GM12878 (cell line): ENCODE data around the gene SCNN1A. TPM values are rescaled to one million over a fixed set of nuclear protein-coding genes. Genes with fewer than 3 reads are reported as not detected.

ENCODE experiments used
- ATAC-seq: fragments of 200-7000 bp; cut with Tn5 transposase; 3 replicates; pipeline ENCODE4 v1.9.1; 2020; ENCODE audit warnings: mild to moderate bottlenecking, moderate library complexity
- BruUV-seq: library from RNA; stranded (reverse); fragments of 400-500 nt; replicated peaks from 2 replicates; lab custom pipeline; 2021; lab: Mats Ljungman, UMichigan
- CTCF ChIA-PET: fragments of 300-600 bp; sonication (Branson Sonifier 250); formaldehyde crosslinking; extraction: SDS; loops from one replicate; lab custom pipeline; 2021; ENCODE audit warnings: inconsistent platforms; lab: Yijun Ruan, JAX
- POLR2A ChIA-PET: fragments of 350-600 bp; formaldehyde crosslinking; extraction: SDS; loops from one replicate; lab custom pipeline; 2021; ENCODE audit warnings: inconsistent platforms; lab: Charles Lee
- RAD21 ChIA-PET: fragments of 300-600 bp; sonication (Branson Sonifier 250); formaldehyde crosslinking; loops from one replicate; lab custom pipeline; 2023; ENCODE audit warnings: antibody characterized with exemption; ENCODE audit not compliant: unreplicated experiment; lab: Charles Lee
- SMC1A ChIA-PET: fragments of 300-600 bp; sonication (Branson Sonifier 250); formaldehyde crosslinking; loops from one replicate; lab custom pipeline; 2023; ENCODE audit not compliant: unreplicated experiment, uncharacterized antibody; lab: Charles Lee
- DNase-seq: peaks from one replicate; pipeline ENCODE4 v3.0.0-alpha.2; 2011; ENCODE audit warnings: low read depth, low spot score
- FAIRE-seq: peaks from 3 replicates; lab custom pipeline; 2011; peaks lifted over from hg19 to GRCh38; lab: Jason Lieb, UNC
- H2AFZ ChIP-seq: 2 replicates; pipeline ENCODE4 v1.6.0; 2011; ENCODE audit warnings: low read depth, low read length, control low read depth; ENCODE audit not compliant: control insufficient read depth
- H3K27ac ChIP-seq: 2 replicates; pipeline ENCODE4 v1.5.1; 2011; ENCODE audit warnings: control low read depth; ENCODE audit not compliant: control insufficient read depth, insufficient read depth
- H3K27me3 ChIP-seq, 2 experiments: replicated peaks in 1 of 2; 2 replicates each; pipeline versions ENCODE4 v1.6.0 to v1.6.1; 2011; ENCODE audit warnings: low read length in 1 of 2; ENCODE audit not compliant: control insufficient read depth in 2 of 2, insufficient read depth in 2 of 2
- H3K36me3 ChIP-seq, 2 experiments: 2 replicates each; pipeline ENCODE4 v1.5.1; 2011; ENCODE audit warnings: low read length in 1 of 2; ENCODE audit not compliant: control insufficient read depth in 2 of 2, insufficient read depth in 2 of 2
- H3K4me1 ChIP-seq: 2 replicates; pipeline ENCODE4 v1.6.1; 2011; ENCODE audit warnings: mild to moderate bottlenecking, low read length, moderate library complexity, mixed read lengths; ENCODE audit not compliant: control insufficient read depth, insufficient read depth
- H3K4me2 ChIP-seq: 2 replicates; pipeline ENCODE4 v1.6.0; 2011; ENCODE audit warnings: control low read depth; ENCODE audit not compliant: control insufficient read depth, insufficient read depth
- H3K4me3 ChIP-seq: fragments of 200-600 bp; sonication (generic); 2 replicates; pipeline ENCODE4 v1.5.1; 2016
- H3K79me2 ChIP-seq: 2 replicates; pipeline ENCODE4 v1.6.0; 2011; ENCODE audit warnings: low read length; ENCODE audit not compliant: control insufficient read depth, insufficient read depth
- H3K9ac ChIP-seq: 2 replicates; pipeline ENCODE4 v1.8.0; 2011; ENCODE audit warnings: low read length, control low read depth, mixed read lengths; ENCODE audit not compliant: control insufficient read depth, insufficient read depth
- H3K9me3 ChIP-seq: replicated peaks from 3 replicates; pipeline ENCODE4 v1.5.1; 2011; ENCODE audit warnings: mild to moderate bottlenecking, low read length; ENCODE audit not compliant: control insufficient read depth, insufficient read depth
- H4K20me1 ChIP-seq: 2 replicates; pipeline ENCODE4 v1.6.0; 2011; ENCODE audit not compliant: control insufficient read depth, insufficient read depth
- ATF7 ChIP-seq: fragments of 450-650 bp; IDR thresholded peaks from 2 replicates; pipeline ENCODE4 v1.6.1; 2016; ENCODE audit warnings: low read depth, mild to moderate bottlenecking
- BACH1 ChIP-seq: fragments of 450-650 bp; IDR thresholded peaks from 2 replicates; pipeline ENCODE4 v1.6.1; 2017; ENCODE audit warnings: mild to moderate bottlenecking, borderline replicate concordance
- EGR1 ChIP-seq, 2 experiments: IDR thresholded peaks; 1 replicate in 1 of 2; 2 replicates in 1 of 2; pipeline ENCODE4 v1.6.1; 2011 to 2012; ENCODE audit warnings: low read depth in 2 of 2, low read length in 2 of 2, borderline replicate concordance in 1 of 2, mild to moderate bottlenecking in 1 of 2, moderate library complexity in 1 of 2
- GATAD2B ChIP-seq: fragments of 450-650 bp; conservative IDR thresholded peaks from 2 replicates; pipeline ENCODE4 v1.6.1; 2017; ENCODE audit warnings: low read depth, mild to moderate bottlenecking, moderate library complexity
- MEF2B ChIP-seq: fragments of 450-650 bp; IDR thresholded peaks from 2 replicates; pipeline ENCODE4 v1.6.1; 2018; ENCODE audit warnings: mild to moderate bottlenecking, moderate library complexity; ENCODE audit not compliant: partially characterized antibody, poor library complexity, severe bottlenecking
- NR2F1 ChIP-seq: fragments of 450-650 bp; conservative IDR thresholded peaks from 2 replicates; pipeline ENCODE4 v1.6.1; 2017; ENCODE audit warnings: mild to moderate bottlenecking
- POU2F2 ChIP-seq: IDR thresholded peaks from 3 replicates; pipeline ENCODE4 v1.6.1; 2011; ENCODE audit warnings: low read depth, mild to moderate bottlenecking, low read length, borderline replicate concordance
- SREBF2 ChIP-seq: IDR thresholded peaks from 2 replicates; pipeline ENCODE4 v1.6.1; 2012; ENCODE audit warnings: mild to moderate bottlenecking, low read length
- ZBED1 ChIP-seq: IDR thresholded peaks from 2 replicates; pipeline ENCODE4 v1.6.1; 2016; ENCODE audit warnings: borderline replicate concordance
- WGBS: methylation state at CpG from one replicate; pipeline ENCODE4 v1.1.6; 2016; ENCODE audit warnings: low lambda C conversion rate; ENCODE audit not compliant: insufficient replicate concordance, insufficient coverage; ENCODE audit errors: missing lambda C conversion rate; 5-methylcytosine and 5-hydroxymethylcytosine counted together
- in situ Hi-C: fragments of 300-500 bp; cut with MboI; formaldehyde crosslinking; loops from 9 replicates; pipeline ENCODE4 v1.14.3; 2018; ENCODE audit warnings: mixed read lengths
- intact Hi-C: fragments of 100-400 bp; cut with micrococcal nuclease; formaldehyde crosslinking; loops from one replicate; pipeline ENCODE4 v1.14.2; 2022; ENCODE audit not compliant: unreplicated experiment
- polyA plus RNA-seq, 11 experiments: library from polyadenylated mRNA; depleted of rRNA in 4 of 11; unstranded in 6 of 11; stranded (reverse) in 5 of 11; fragments of >200 nt; fragmentation: Nextera tagmentation in 4 of 11; fragmentation: Illumina TruSeq in 1 of 11; extraction: Ambion mirVana in 4 of 11; extraction: Trizol in 1 of 11; gene quantifications; 1 replicate in 1 of 11; 2 replicates in 10 of 11; pipeline versions ENCODE4 v1.2.1 to v1.2.3, GENCODE V29; 2011 to 2016; ENCODE audit warnings: inconsistent platforms in 2 of 11, missing spikeins in 2 of 11, low read depth in 1 of 11
- total RNA-seq, 4 experiments: library from RNA; depleted of rRNA in 3 of 4; stranded (reverse); fragments of >200 nt in 3 of 4; fragmentation: Illumina TruSeq in 1 of 4; extraction: Trizol in 1 of 4; gene quantifications; 2 replicates each; pipeline versions ENCODE4 v1.2.1 to v1.2.3, GENCODE V29; 2013 to 2021
- TF ChIP-seq, protein P1 (sequence below): IDR thresholded peaks from 2 replicates; pipeline ENCODE4 v1.6.1; 2011; ENCODE audit warnings: borderline replicate concordance, low read depth, mild to moderate bottlenecking, moderate library complexity, mixed read lengths, low read length; ENCODE audit not compliant: insufficient read depth; ENCODE audit errors: extremely low read length
- TF ChIP-seq, protein P2 (sequence below): IDR thresholded peaks from 2 replicates; pipeline ENCODE4 v1.6.1; 2011; ENCODE audit warnings: low read depth, low read length, improper control_type of control experiment, borderline replicate concordance
- TF ChIP-seq, protein P3 (sequence below): fragments of 450-650 bp; IDR thresholded peaks from 2 replicates; pipeline ENCODE4 v1.6.1; 2016; ENCODE audit warnings: mild to moderate bottlenecking
- TF ChIP-seq, protein P4 (sequence below): IDR thresholded peaks from 2 replicates; pipeline ENCODE4 v1.6.1; 2011; ENCODE audit warnings: mild to moderate bottlenecking, low read depth, low read length, moderate library complexity; ENCODE audit not compliant: insufficient replicate concordance
- TF ChIP-seq, protein P5 (sequence below), 3 experiments: IDR thresholded peaks in 2 of 3; conservative IDR thresholded peaks in 1 of 3; 2 replicates each; pipeline ENCODE4 v1.5.1; 2011; ENCODE audit warnings: low read depth in 3 of 3, low read length in 3 of 3, mild to moderate bottlenecking in 3 of 3, control low read depth in 2 of 3, moderate library complexity in 2 of 3, inconsistent platforms in 1 of 3, mixed read lengths in 1 of 3; ENCODE audit not compliant: control insufficient read depth in 2 of 3, insufficient read depth in 1 of 3; ENCODE audit errors: extremely low read depth in 1 of 3

Gene SCNN1A
- total and polyA plus RNA-seq, 10 of the 15 experiments (the other 5 are each of a cell fraction or from before 2014, with no cell fraction given), result 0.14 to 0.69 TPM; not detected in 8

DNA sequence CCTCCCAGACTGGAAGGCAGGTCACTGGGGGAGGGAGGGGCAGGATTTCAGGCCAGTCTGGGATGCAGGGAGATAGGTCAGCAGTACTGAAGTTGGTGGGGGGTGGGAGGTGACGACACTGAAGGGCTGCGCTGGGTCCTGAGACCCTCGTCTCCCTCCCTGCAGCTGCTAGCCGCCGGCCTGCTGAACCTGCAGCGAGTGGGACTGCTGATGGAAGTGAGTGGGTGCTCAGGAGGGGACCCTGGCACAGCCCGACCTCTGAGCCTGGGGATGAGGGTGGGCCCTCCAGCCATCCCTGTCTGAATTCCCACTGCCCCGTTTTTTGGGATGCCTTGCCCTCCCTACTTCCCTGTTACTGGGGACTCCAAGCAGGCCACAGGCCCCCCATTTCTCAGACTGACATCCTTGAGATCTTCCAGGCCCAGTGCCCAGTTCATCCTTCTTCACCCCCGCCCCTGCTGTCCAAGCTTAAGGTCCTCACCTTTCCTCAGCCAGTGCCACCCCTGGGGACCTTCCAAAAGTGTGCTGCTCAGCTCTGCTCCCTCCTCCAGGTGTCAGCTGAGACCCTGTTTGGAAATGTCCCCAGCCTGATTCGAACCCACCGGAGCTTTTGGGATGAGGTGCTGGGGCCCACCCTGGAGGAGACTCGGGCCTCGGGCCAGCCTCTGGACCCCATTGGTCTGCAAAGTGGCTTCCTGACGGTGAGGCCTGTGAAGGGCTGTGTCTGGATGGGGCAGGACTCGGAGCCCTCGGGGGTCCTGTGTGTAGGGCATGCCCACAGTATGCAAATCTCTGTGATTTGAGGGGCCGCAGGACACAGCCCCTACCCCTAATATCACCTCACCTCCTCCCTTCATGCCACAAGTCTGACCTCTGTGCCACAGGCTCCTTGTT, 59.4 kb downstream of the SCNN1A start (continued):
- TF ChIP-seq, protein P1, sequence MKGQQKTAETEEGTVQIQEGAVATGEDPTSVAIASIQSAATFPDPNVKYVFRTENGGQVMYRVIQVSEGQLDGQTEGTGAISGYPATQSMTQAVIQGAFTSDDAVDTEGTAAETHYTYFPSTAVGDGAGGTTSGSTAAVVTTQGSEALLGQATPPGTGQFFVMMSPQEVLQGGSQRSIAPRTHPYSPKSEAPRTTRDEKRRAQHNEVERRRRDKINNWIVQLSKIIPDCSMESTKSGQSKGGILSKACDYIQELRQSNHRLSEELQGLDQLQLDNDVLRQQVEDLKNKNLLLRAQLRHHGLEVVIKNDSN, result no peak
- no peak for TF ChIP-seq GATAD2B
- TF ChIP-seq BACH1, result no peak
- TF ChIP-seq ZBED1, result no peak
- TF ChIP-seq, all 136 proteins: peak for 0

DNA sequence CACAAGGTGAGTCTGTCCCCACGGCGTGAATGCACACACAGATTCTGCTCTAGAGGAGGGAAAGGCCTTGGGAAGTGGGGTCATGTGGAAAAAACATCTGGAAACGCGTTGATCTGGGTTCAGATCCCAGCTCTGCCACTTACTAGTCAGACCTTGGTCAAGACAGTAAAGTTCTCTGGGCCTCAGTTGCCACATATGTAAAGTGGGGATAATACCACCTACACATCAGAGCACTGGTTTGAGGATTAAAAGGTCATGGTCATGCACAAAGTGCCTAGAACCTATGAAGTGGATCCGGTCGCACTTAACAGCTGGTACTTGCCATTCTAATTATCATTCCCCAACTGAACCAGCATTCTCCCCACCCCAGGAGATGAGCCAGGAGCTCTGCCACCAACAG, 60.2 kb downstream of the SCNN1A start:
- Histone ChIP-seq H3K27ac (no peak overlapping the region), H3K9me3 (no peaks in the 10 kb centered on the region), H3K27me3 (no peaks in the 10 kb centered on the region), H4K20me1 (no peaks in the 10 kb centered on the region), H2AFZ (no peak overlapping the region), H3K4me3 (no peak overlapping the region), H3K36me3 (no peaks in the 10 kb centered on the region), H3K79me2 (no peaks in the 10 kb centered on the region), H3K4me1 (peaks cover 33% of the 10 kb centered on the region), H3K9ac (no peak overlapping the region), H3K4me2 (no peak overlapping the region)
- in situ Hi-C loops, result no loop called here
- WGBS, result 45% methylated on average over 6 of the region's 6 CpGs
- ChIA-PET POLR2A (interaction anchor here (0.8 to 0.9 kb wide), 3 partner anchors 10 to 178 kb away, joined by 3 read pairs; partner anchors contain the start of gene MRPL51), CTCF (interaction anchor here (0.9 to 3.5 kb wide), 3 partner anchors 8 to 17 kb away, joined by 3 to 13 read pairs (median 4); no protein-coding TSS in a partner anchor), SMC1A (interaction anchor here (1.0 to 1.3 kb wide), 2 partner anchors 20 to 29 kb away, joined by 3 read pairs; no protein-coding TSS in a partner anchor), RAD21 (interaction anchor here (1.0 to 1.4 kb wide), 2 partner anchors 20 to 29 kb away, joined by 3 to 4 read pairs; no protein-coding TSS in a partner anchor)
- intact Hi-C loops, result no loop called here
- no peak for FAIRE-seq
- DNase-seq, result no peak
- ATAC-seq, result no peak
- no TSS peak for BruUV-seq
- TF ChIP-seq MEF2B (no peak), EGR1 (IDR thresholded peaks at IDR 0.05; ENCODE audit: borderline replicate concordance in 1 of 2, low read depth in 2 of 2, low read length in 2 of 2) (no peak), ATF7 (no peak), SREBF2 (no peak), POU2F2 (no peak), NR2F1 (no peak)
- TF ChIP-seq, protein P2, sequence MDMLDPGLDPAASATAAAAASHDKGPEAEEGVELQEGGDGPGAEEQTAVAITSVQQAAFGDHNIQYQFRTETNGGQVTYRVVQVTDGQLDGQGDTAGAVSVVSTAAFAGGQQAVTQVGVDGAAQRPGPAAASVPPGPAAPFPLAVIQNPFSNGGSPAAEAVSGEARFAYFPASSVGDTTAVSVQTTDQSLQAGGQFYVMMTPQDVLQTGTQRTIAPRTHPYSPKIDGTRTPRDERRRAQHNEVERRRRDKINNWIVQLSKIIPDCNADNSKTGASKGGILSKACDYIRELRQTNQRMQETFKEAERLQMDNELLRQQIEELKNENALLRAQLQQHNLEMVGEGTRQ, result no peak
- TF ChIP-seq, protein P3, sequence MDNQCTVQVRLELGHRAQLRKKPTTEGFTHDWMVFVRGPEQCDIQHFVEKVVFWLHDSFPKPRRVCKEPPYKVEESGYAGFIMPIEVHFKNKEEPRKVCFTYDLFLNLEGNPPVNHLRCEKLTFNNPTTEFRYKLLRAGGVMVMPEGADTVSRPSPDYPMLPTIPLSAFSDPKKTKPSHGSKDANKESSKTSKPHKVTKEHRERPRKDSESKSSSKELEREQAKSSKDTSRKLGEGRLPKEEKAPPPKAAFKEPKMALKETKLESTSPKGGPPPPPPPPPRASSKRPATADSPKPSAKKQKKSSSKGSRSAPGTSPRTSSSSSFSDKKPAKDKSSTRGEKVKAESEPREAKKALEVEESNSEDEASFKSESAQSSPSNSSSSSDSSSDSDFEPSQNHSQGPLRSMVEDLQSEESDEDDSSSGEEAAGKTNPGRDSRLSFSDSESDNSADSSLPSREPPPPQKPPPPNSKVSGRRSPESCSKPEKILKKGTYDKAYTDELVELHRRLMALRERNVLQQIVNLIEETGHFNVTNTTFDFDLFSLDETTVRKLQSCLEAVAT, result no peak
- TF ChIP-seq, protein P4, sequence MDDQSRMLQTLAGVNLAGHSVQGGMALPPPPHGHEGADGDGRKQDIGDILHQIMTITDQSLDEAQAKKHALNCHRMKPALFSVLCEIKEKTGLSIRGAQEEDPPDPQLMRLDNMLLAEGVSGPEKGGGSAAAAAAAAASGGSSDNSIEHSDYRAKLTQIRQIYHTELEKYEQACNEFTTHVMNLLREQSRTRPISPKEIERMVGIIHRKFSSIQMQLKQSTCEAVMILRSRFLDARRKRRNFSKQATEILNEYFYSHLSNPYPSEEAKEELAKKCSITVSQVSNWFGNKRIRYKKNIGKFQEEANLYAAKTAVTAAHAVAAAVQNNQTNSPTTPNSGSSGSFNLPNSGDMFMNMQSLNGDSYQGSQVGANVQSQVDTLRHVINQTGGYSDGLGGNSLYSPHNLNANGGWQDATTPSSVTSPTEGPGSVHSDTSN, result no peak
- TF ChIP-seq, protein P5, sequence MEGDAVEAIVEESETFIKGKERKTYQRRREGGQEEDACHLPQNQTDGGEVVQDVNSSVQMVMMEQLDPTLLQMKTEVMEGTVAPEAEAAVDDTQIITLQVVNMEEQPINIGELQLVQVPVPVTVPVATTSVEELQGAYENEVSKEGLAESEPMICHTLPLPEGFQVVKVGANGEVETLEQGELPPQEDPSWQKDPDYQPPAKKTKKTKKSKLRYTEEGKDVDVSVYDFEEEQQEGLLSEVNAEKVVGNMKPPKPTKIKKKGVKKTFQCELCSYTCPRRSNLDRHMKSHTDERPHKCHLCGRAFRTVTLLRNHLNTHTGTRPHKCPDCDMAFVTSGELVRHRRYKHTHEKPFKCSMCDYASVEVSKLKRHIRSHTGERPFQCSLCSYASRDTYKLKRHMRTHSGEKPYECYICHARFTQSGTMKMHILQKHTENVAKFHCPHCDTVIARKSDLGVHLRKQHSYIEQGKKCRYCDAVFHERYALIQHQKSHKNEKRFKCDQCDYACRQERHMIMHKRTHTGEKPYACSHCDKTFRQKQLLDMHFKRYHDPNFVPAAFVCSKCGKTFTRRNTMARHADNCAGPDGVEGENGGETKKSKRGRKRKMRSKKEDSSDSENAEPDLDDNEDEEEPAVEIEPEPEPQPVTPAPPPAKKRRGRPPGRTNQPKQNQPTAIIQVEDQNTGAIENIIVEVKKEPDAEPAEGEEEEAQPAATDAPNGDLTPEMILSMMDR (IDR thresholded peaks at IDR 0.05 in 2 of 3, conservative IDR thresholded peaks at IDR 0.05 in 1 of 3; ENCODE audit: control insufficient read depth in 2 of 3, extremely low read depth in 1 of 3, insufficient read depth in 1 of 3, low read depth in 3 of 3, low read length in 3 of 3), result no peak
